HG03064 (cell line): ENCODE measurements around the gene CRB1.

Experiments used
- ATAC-seq: cut with Tn5 transposase; IDR thresholded peaks from one replicate; pipeline ENCODE4 v1.9.1; 2021; ENCODE audit warnings: low read depth; ENCODE audit not compliant: unreplicated experiment

Gene CRB1

DNA sequence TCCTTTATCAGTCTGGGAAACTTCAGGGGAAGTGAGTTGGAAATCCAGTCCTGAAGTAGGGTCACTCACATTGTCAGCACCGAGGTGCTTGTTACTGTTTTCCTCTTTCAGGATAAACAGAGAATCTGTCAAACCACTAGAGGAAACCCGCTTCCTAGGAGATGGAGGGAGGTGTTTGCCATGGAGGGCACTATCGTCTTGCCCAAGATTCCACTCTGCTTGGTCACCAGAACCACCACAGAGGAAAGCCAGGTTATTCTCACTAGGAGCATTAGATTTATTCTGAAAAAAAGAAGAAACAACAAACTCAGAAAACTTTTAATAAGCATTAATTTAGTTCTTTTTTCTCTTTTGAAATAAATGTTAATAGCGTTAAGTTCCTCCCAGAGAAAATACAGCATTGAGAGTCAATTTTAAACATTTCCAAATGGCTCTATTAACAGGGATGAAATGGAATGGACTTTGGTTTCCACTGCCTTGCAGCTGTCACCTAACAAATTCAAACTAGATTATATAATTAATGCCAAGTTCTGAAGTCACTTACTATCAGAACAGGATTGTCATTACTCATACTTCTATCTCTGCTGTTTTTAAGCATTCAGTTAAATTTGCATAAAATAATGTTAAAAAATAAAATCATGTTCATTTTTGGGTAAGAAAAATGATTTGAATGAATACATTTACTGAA, 242.8 kb downstream of the CRB1 start:
- no peak for ATAC-seq

GRCh38 chr1:197515421-197515820, 247.4 kb downstream of the CRB1 start:
- ATAC-seq = no peak

DNA sequence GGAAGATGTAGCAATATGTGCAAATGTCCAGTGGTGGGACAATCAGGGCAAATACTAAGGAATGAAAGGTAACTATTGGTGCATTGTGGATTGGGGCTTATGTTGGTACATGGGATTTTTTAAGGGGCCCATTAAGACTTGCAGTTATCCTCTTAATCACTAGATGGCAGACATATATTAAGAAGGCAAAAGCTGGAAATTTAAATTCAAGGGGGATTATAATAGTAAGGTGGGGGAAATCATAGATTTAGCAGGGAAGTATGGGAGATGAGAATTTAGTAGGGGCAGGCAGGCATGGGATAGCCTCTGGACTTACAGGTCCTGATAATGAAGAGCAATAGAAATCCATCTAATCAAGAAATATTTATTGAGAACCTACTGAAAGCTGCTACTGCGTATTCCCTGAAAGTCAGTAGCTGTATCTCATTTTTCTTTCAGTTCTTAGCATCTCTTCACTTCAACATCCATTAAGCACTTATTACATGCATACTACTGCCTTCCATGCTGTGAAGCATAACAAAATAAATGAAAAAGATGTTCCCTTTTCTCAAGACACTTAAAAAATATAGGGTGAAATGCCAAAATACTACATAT, 251.8 kb downstream of the CRB1 start:
- ATAC-seq = no peak

DNA sequence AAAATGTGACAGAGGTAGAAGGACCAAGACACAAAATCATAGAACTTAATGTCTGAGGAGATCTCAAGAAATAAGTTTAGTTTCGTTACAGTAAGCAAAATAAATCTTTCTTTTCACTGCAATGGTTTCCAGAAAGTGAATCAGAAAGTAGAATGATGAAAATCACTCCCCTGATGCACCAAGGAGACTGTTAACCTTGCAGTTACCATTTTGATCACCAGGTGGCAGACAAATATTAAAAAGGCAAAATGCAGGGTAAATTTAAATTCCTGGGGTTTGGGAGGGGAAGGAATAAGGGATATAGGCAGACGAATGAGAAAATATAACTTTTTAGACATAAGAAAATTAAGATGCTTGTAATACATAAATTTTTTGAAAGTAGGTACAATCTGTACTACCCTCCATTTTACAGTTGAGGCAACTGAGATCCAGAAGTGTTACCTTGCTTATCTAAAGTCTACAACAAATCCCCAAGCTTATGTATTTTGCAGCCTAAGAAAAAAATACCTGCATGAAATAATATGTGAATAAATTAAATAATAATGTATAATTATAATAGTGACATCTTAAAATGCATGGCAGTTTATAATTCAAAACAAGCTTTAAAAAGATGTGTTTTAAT, 253.2 kb downstream of the CRB1 start:
- ATAC-seq = peak; percentile 61

- ATAC-seq = no peak
These were observed 258.8 kb downstream of the CRB1 start for GRCh38 chr1:197526736-197527371.
